ENCODE data around the gene HVCN1.
"Not testable (repeated sequence)": the region's sequence is repeated elsewhere in the genome, so short reads cannot be mapped to it uniquely, and the experiment has no call there.

The HVCN1 gene

GRCh38 chr12:110726028-110726427 is 37.1 kb upstream of the HVCN1 start:
- no peak overlapping the region for H3K4me3 ChIP-seq (ENCODE audit: insufficient read depth, low read depth, low read length)
- no peaks in the 10 kb centered on the region for H3K4me1 ChIP-seq (ENCODE audit: control insufficient read depth, insufficient read depth, low read length)
- peaks cover 65% of the 10 kb centered on the region for H3K36me3 ChIP-seq (ENCODE audit: control insufficient read depth, insufficient read depth, low read length)
- H3K27ac ChIP-seq (ENCODE audit: insufficient read depth, low read depth, low read length, poor library complexity, severe bottlenecking): no peak overlapping the region
- 92 to 98% methylated on average over 4 of the region's 4 CpGs for WGBS, 2 experiments
- H3K27me3 ChIP-seq (ENCODE audit: control insufficient read depth, insufficient read depth, low read length, poor library complexity, severe bottlenecking): no peaks in the 10 kb centered on the region
- no peaks in the 10 kb centered on the region for H3K9me3 ChIP-seq (ENCODE audit: control insufficient read depth, low read length)

- WGBS, 2 experiments: 95 to 96% methylated on average over 4 of the region's 4 CpGs
- Histone ChIP-seq H3K27ac (ENCODE audit: insufficient read depth, low read depth, low read length, poor library complexity, severe bottlenecking) (no peak overlapping the region), H3K27me3 (ENCODE audit: control insufficient read depth, insufficient read depth, low read length, poor library complexity, severe bottlenecking) (no peaks in the 10 kb centered on the region), H3K36me3 (ENCODE audit: control insufficient read depth, insufficient read depth, low read length) (peaks cover 65% of the 10 kb centered on the region), H3K4me1 (ENCODE audit: control insufficient read depth, insufficient read depth, low read length) (no peaks in the 10 kb centered on the region), H3K9me3 (ENCODE audit: control insufficient read depth, low read length) (no peaks in the 10 kb centered on the region), H3K4me3 (ENCODE audit: insufficient read depth, low read depth, low read length) (no peak overlapping the region)
These were observed 36.4 kb upstream of the HVCN1 start for GRCh38 chr12:110725267-110725666.

- WGBS, 2 experiments: 92 to 100% methylated on average over 1 of the region's 3 CpGs
- not testable (repeated sequence) for H3K27ac ChIP-seq (ENCODE audit: insufficient read depth, low read depth, low read length, poor library complexity, severe bottlenecking); H3K4me1 ChIP-seq (ENCODE audit: control insufficient read depth, insufficient read depth, low read length); H3K4me3 ChIP-seq (ENCODE audit: insufficient read depth, low read depth, low read length); H3K9me3 ChIP-seq (ENCODE audit: control insufficient read depth, low read length); H3K27me3 ChIP-seq (ENCODE audit: control insufficient read depth, insufficient read depth, low read length, poor library complexity, severe bottlenecking)
- peaks cover 66% of the 10 kb centered on the region for H3K36me3 ChIP-seq (ENCODE audit: control insufficient read depth, insufficient read depth, low read length)
These were observed 34.0 kb upstream of the HVCN1 start for GRCh38 chr12:110722892-110723291.

- Histone ChIP-seq H3K27me3 (ENCODE audit: control insufficient read depth, insufficient read depth, low read length, poor library complexity, severe bottlenecking) (no peaks in the 10 kb centered on the region), H3K4me1 (ENCODE audit: control insufficient read depth, insufficient read depth, low read length) (no peaks in the 10 kb centered on the region), H3K27ac (ENCODE audit: insufficient read depth, low read depth, low read length, poor library complexity, severe bottlenecking) (no peak overlapping the region), H3K36me3 (ENCODE audit: control insufficient read depth, insufficient read depth, low read length) (peaks cover 59% of the 10 kb centered on the region), H3K4me3 (ENCODE audit: insufficient read depth, low read depth, low read length) (no peak overlapping the region), H3K9me3 (ENCODE audit: control insufficient read depth, low read length) (no peaks in the 10 kb centered on the region)
These were observed 32.7 kb upstream of the HVCN1 start for GRCh38 chr12:110721570-110721969.

GRCh38 chr12:110720516-110720915 is 31.6 kb upstream of the HVCN1 start:
- Histone ChIP-seq H3K36me3 (ENCODE audit: control insufficient read depth, insufficient read depth, low read length) (peaks cover 56% of the 10 kb centered on the region), H3K4me3 (ENCODE audit: insufficient read depth, low read depth, low read length) (no peak overlapping the region), H3K27ac (ENCODE audit: insufficient read depth, low read depth, low read length, poor library complexity, severe bottlenecking) (no peak overlapping the region), H3K9me3 (ENCODE audit: control insufficient read depth, low read length) (no peaks in the 10 kb centered on the region), H3K4me1 (ENCODE audit: control insufficient read depth, insufficient read depth, low read length) (no peaks in the 10 kb centered on the region), H3K27me3 (ENCODE audit: control insufficient read depth, insufficient read depth, low read length, poor library complexity, severe bottlenecking) (no peaks in the 10 kb centered on the region)

- Histone ChIP-seq H3K27me3 (ENCODE audit: control insufficient read depth, insufficient read depth, low read length, poor library complexity, severe bottlenecking) (no peaks in the 10 kb centered on the region), H3K9me3 (ENCODE audit: control insufficient read depth, low read length) (no peaks in the 10 kb centered on the region), H3K27ac (ENCODE audit: insufficient read depth, low read depth, low read length, poor library complexity, severe bottlenecking) (no peak overlapping the region), H3K4me1 (ENCODE audit: control insufficient read depth, insufficient read depth, low read length) (no peaks in the 10 kb centered on the region), H3K4me3 (ENCODE audit: insufficient read depth, low read depth, low read length) (no peak overlapping the region), H3K36me3 (ENCODE audit: control insufficient read depth, insufficient read depth, low read length) (peaks cover 36% of the 10 kb centered on the region)
- WGBS, 2 experiments: 93 to 95% methylated on average over 7 of the region's 7 CpGs
These were observed 29.4 kb upstream of the HVCN1 start for GRCh38 chr12:110718222-110718908.

GRCh38 chr12:110717037-110717436 is 28.1 kb upstream of the HVCN1 start:
- no peaks in the 10 kb centered on the region for H3K27me3 ChIP-seq (ENCODE audit: control insufficient read depth, insufficient read depth, low read length, poor library complexity, severe bottlenecking)
- WGBS, 2 experiments: 92 to 95% methylated on average over 3 of the region's 3 CpGs
- peaks cover 30% of the 10 kb centered on the region for H3K36me3 ChIP-seq (ENCODE audit: control insufficient read depth, insufficient read depth, low read length)
- H3K9me3 ChIP-seq (ENCODE audit: control insufficient read depth, low read length): no peaks in the 10 kb centered on the region
- H3K27ac ChIP-seq (ENCODE audit: insufficient read depth, low read depth, low read length, poor library complexity, severe bottlenecking): no peak overlapping the region
- H3K4me3 ChIP-seq (ENCODE audit: insufficient read depth, low read depth, low read length): no peak overlapping the region
- H3K4me1 ChIP-seq (ENCODE audit: control insufficient read depth, insufficient read depth, low read length): no peaks in the 10 kb centered on the region

- Histone ChIP-seq H3K27me3 (ENCODE audit: control insufficient read depth, insufficient read depth, low read length, poor library complexity, severe bottlenecking) (no peaks in the 10 kb centered on the region), H3K27ac (ENCODE audit: insufficient read depth, low read depth, low read length, poor library complexity, severe bottlenecking) (no peak overlapping the region), H3K4me3 (ENCODE audit: insufficient read depth, low read depth, low read length) (no peak overlapping the region), H3K9me3 (ENCODE audit: control insufficient read depth, low read length) (no peaks in the 10 kb centered on the region), H3K36me3 (ENCODE audit: control insufficient read depth, insufficient read depth, low read length) (no peaks in the 10 kb centered on the region), H3K4me1 (ENCODE audit: control insufficient read depth, insufficient read depth, low read length) (no peaks in the 10 kb centered on the region)
- 86 to 90% methylated on average over 4 of the region's 4 CpGs for WGBS, 2 experiments
These were observed 20.0 kb upstream of the HVCN1 start for GRCh38 chr12:110708917-110709316.

GRCh38 chr12:110705309-110705708 is 16.4 kb upstream of the HVCN1 start:
- Histone ChIP-seq H3K27me3 (ENCODE audit: control insufficient read depth, insufficient read depth, low read length, poor library complexity, severe bottlenecking) (no peaks in the 10 kb centered on the region), H3K36me3 (ENCODE audit: control insufficient read depth, insufficient read depth, low read length) (no peaks in the 10 kb centered on the region), H3K27ac (ENCODE audit: insufficient read depth, low read depth, low read length, poor library complexity, severe bottlenecking) (no peak overlapping the region), H3K4me1 (ENCODE audit: control insufficient read depth, insufficient read depth, low read length) (no peaks in the 10 kb centered on the region), H3K9me3 (ENCODE audit: control insufficient read depth, low read length) (no peaks in the 10 kb centered on the region), H3K4me3 (ENCODE audit: insufficient read depth, low read depth, low read length) (no peak overlapping the region)
- WGBS, 2 experiments: 84 to 93% methylated on average over 2 to 3 of the region's 3 CpGs

GRCh38 chr12:110704750-110705149 is 15.8 kb upstream of the HVCN1 start:
- Histone ChIP-seq H3K27ac (ENCODE audit: insufficient read depth, low read depth, low read length, poor library complexity, severe bottlenecking) (no peak overlapping the region), H3K36me3 (ENCODE audit: control insufficient read depth, insufficient read depth, low read length) (no peaks in the 10 kb centered on the region), H3K4me3 (ENCODE audit: insufficient read depth, low read depth, low read length) (no peak overlapping the region), H3K9me3 (ENCODE audit: control insufficient read depth, low read length) (no peaks in the 10 kb centered on the region), H3K27me3 (ENCODE audit: control insufficient read depth, insufficient read depth, low read length, poor library complexity, severe bottlenecking) (no peaks in the 10 kb centered on the region), H3K4me1 (ENCODE audit: control insufficient read depth, insufficient read depth, low read length) (no peaks in the 10 kb centered on the region)
- WGBS, 2 experiments: 49 to 56% methylated on average over 5 of the region's 5 CpGs

- WGBS, 2 experiments: 93 to 94% methylated on average over 5 of the region's 5 CpGs
- H3K27ac ChIP-seq (ENCODE audit: insufficient read depth, low read depth, low read length, poor library complexity, severe bottlenecking): no peak overlapping the region
- H3K27me3 ChIP-seq (ENCODE audit: control insufficient read depth, insufficient read depth, low read length, poor library complexity, severe bottlenecking): no peaks in the 10 kb centered on the region
- no peaks in the 10 kb centered on the region for H3K9me3 ChIP-seq (ENCODE audit: control insufficient read depth, low read length)
- H3K4me1 ChIP-seq (ENCODE audit: control insufficient read depth, insufficient read depth, low read length): no peaks in the 10 kb centered on the region
- H3K36me3 ChIP-seq (ENCODE audit: control insufficient read depth, insufficient read depth, low read length): no peaks in the 10 kb centered on the region
- H3K4me3 ChIP-seq (ENCODE audit: insufficient read depth, low read depth, low read length): no peak overlapping the region
These were observed 15.3 kb upstream of the HVCN1 start for GRCh38 chr12:110704231-110704630.
